GM19328 (cell line): ENCODE data around the gene ZNF382.

ENCODE experiments used
- ATAC-seq: cut with Tn5 transposase; IDR thresholded peaks from one replicate; pipeline ENCODE4 v1.9.1; 2021; ENCODE audit warnings: mild to moderate bottlenecking, moderate library complexity; ENCODE audit not compliant: unreplicated experiment

The ZNF382 gene

GRCh38 chr19:36674201-36674600 lies 69.1 kb downstream of the ZNF382 start:
- no peak for ATAC-seq

GRCh38 chr19:36679455-36679854 lies 74.3 kb downstream of the ZNF382 start:
- ATAC-seq: no peak
